Epithelial cell of esophagus (primary cell): Measurements from ENCODE around the gene EHD2.
"Not testable (repeated sequence)": the region's sequence is repeated elsewhere in the genome, so short reads cannot be mapped to it uniquely, and the experiment has no call there.

ENCODE experiments used
- DNase-seq: peaks from one replicate; pipeline ENCODE4 v3.0.0; 2010; ENCODE audit warnings: low read depth
- H3K4me3 ChIP-seq: 2 replicates; pipeline ENCODE4 v1.5.1; 2011; ENCODE audit warnings: mild to moderate bottlenecking, low read length, control low read depth
- TF ChIP-seq, protein P1 (sequence below): IDR thresholded peaks from 2 replicates; pipeline ENCODE4 v1.5.1; 2011; ENCODE audit warnings: low read depth, mild to moderate bottlenecking, low read length, control low read depth, inconsistent platforms; ENCODE audit not compliant: insufficient read depth; ENCODE audit errors: missing control alignments

Gene EHD2

DNA sequence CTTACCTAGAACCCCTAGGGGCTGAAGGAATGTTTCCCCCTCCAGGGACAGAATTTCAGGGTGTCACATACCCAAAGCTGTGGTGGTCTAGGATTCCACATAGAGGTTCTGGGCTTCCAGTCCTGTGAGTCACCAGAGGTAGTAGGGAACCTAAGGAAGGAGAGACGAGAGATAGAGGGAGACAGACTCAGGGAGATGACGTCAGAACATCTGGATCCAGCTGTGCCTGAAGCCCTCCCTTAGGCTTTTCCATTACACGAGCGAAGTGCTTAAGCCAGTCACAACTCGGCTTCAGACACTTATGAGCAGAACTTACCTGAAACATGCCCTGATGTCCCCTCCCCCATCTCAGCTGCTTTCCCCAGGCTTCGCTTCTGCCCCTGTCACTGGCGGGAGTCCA lies 53.4 kb downstream of the EHD2 start:
- TF ChIP-seq, protein P1, sequence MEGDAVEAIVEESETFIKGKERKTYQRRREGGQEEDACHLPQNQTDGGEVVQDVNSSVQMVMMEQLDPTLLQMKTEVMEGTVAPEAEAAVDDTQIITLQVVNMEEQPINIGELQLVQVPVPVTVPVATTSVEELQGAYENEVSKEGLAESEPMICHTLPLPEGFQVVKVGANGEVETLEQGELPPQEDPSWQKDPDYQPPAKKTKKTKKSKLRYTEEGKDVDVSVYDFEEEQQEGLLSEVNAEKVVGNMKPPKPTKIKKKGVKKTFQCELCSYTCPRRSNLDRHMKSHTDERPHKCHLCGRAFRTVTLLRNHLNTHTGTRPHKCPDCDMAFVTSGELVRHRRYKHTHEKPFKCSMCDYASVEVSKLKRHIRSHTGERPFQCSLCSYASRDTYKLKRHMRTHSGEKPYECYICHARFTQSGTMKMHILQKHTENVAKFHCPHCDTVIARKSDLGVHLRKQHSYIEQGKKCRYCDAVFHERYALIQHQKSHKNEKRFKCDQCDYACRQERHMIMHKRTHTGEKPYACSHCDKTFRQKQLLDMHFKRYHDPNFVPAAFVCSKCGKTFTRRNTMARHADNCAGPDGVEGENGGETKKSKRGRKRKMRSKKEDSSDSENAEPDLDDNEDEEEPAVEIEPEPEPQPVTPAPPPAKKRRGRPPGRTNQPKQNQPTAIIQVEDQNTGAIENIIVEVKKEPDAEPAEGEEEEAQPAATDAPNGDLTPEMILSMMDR = no peak
- H3K4me3 ChIP-seq = no peak overlapping the region
- DNase-seq = no peak

DNA sequence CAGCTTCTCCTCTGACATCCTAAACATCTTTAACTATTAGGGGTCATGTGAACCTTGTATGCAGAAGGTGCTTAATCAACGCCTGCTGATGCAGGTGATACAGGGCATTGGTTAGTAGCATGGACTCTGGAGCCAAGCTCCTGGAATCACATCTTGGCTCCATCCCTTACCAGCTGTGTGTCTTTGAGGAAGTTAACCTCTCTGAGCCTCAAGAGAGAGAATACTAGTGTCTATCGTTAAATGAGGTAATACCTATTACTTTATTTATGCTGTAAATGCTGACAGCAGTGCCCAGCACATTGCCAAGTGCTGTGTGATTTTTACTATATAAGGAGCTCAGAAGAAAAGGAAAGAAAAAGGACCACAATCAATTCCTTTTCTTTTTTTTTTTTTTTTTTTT lies 54.1 kb downstream of the EHD2 start:
- TF ChIP-seq, protein P1 = no peak
- DNase-seq = no peak
- H3K4me3 ChIP-seq = no peak overlapping the region

DNA sequence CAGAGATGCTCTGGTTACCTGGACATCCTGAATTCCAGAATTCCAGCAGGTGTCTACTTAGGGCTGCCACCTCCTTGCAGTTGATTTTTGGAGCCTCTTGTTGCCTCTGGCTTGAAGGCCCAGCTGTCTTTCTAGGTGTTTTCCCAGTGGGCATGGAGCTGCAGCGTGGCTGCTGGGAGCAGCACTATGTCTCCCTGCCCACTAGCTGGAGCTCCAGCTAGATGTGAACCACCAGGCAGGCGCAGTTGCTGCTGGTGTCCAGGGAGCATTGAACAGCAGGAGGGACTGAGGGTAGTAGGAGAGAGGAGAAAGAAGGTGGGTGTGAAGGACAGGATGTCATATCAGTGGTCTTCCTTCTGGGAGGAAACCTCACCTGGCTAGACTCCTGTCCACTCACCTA lies 55.4 kb downstream of the EHD2 start:
- H3K4me3 ChIP-seq = no peak overlapping the region
- TF ChIP-seq, protein P1 = peak; percentile 18
- no peak for DNase-seq

DNA sequence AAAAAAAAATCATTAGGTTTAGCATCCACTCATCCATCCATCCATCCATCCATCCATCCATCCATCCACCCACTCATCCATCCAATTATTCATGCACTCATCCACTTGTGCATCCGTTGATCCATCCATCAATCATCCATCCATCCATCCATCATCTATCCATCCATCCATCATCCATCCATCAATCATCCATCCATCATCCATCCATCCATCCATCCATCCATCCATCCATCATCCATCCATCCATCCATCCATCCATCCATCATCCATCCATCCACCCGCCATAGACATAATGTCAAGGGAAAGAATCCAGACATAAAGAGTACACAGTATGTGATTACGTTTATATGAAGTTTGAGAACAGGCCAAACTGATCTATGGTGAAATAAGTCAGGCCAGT lies 56.3 kb downstream of the EHD2 start:
- H3K4me3 ChIP-seq = no peak overlapping the region
- TF ChIP-seq, protein P1 = no peak
- no peak for DNase-seq

DNA sequence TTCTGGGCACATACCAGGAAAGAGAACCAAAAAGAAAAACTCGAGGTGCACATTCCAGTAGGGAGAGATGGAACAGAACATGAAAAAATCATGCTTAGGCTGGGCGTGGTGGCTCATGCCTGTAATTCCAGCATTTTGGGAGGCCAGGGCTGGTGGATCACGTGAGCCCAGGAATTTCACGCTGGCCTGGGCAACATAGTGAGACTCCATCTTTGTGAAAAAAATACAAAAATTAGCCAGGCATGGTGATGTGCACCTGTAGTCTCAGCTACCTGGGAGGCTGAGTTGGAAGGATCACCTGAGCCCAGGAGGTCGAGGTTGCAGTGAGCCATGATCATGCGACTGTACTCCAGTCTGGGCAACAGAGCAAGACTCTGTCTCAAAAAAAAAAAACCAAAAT lies 58.1 kb downstream of the EHD2 start:
- not testable (repeated sequence) for DNase-seq, H3K4me3 ChIP-seq

DNA sequence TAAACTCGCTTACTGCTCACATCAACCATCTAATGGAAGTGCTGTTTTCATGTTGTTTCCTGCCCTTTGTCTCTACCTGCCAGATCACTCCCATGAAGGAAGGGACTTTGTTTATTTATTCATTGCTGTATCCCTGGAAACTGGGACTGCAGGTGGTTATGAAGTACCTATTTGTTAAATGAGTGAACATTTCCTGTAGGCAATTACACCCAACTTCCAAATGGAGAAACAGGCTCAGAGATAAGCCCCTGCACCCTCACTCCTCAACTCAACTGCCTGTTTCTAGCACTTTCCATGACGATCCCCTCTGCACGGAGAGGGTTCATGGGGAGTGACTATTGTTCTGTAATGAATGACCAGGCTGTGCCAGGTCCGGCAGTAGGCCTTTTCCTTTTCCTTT lies 63.3 kb downstream of the EHD2 start:
- TF ChIP-seq, protein P1 = no peak
- DNase-seq = peak; percentile 98

DNA sequence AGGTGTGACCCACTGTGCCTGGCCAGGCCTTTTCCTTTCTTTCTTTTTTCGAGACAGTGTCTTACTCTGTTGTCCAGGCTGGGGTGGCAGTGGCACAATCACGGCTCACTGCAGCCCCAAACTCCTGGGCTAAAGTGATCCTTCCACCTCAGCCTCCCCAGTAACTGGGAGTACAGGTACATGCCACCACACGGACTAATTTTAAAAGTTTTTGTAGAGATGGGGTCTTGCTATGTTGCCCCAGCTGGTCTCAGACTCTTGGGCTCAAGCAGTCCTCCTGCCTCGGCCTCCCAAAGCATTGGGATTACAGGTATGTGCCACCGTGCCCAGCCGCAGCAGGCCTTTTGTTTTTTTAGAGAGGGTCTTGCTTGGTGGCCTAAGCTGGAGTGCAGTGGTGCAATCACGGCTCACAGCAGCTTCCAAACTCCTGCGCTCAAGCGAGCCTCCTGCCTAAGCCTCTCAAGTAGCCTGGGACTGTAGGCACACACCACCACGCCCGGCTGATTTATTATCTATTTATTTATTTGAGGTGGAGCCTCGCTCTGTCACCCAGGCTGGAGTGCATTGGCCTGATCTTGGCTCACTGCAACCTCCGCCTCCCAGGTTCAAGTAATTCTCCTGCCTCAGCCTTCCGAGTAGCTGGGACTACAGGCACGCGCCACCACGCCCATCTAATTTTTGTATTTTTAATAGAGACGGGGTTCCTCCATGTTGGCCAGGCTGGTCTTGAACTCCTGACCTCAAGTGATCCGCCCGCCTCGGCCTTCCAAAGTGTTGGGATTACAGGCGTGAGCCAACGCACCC lies 64.2 kb downstream of the EHD2 start:
- DNase-seq = not testable (repeated sequence)
- H3K4me3 ChIP-seq = peak overlapping the region; percentile 84

More for the DNA sequence above, 63.3 kb downstream of the EHD2 start:
- no peak overlapping the region for H3K4me3 ChIP-seq

DNA sequence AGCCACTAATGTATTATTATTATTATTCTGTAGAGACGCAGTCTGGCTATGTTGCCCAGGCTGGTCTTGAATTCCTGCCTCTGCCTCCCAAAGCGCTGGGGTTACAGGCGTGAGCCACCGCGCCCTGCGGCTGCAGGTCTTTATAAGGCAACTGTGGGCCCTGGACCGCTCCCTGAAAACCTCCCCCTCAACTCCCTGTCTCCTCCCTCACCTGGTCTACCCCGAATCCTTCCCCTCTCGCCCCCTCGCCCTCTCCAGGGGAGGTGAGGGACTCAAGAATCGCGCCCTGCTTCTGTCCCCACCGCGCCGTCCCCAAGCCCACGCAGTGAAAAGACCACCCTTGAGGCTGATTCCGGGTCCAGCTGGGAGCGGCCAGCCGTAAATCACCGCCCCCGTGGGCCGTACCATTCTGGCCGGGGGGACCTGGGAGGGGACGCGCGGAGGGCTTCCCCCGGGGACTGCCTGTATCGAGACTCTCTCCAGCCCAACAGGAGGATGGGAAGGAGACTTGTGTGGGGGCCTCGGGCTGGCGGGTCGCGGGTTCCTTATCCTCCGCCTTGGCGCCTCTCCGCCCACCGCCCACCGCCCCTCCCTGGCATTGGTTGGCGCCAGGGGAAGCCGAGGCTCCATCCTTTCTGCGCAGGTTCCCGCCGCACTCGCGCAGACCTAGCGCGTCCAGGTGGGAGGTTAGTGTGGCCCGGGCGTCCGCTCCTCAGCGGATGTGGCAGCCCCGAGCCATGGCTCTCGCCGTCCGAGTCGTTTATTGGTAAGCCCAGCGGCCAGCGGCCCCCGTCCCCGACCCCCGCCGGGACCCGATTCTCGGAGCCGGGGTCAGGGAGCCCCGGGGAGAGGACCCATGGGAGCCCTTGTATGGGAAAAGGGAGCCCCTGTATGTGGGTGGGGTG lies 65.1 kb downstream of the EHD2 start, which contains the start of gene SELENOW:
Gene SELENOW (plus strand): TSS at position 655 of the 905 bp plus-strand sequence. CDS start 83 bp downstream, at position 738.
- peak within 1 kb of the TSS; percentile 84 for H3K4me3 ChIP-seq
- TF ChIP-seq, protein P1 = no peak
- peak; percentile 82 for DNase-seq
